ENCODE data around the gene RPAP3.
A peak's percentile ranks its signal among the peaks of the same experiment; 100 is the strongest.

RPAP3 gene, protein sequence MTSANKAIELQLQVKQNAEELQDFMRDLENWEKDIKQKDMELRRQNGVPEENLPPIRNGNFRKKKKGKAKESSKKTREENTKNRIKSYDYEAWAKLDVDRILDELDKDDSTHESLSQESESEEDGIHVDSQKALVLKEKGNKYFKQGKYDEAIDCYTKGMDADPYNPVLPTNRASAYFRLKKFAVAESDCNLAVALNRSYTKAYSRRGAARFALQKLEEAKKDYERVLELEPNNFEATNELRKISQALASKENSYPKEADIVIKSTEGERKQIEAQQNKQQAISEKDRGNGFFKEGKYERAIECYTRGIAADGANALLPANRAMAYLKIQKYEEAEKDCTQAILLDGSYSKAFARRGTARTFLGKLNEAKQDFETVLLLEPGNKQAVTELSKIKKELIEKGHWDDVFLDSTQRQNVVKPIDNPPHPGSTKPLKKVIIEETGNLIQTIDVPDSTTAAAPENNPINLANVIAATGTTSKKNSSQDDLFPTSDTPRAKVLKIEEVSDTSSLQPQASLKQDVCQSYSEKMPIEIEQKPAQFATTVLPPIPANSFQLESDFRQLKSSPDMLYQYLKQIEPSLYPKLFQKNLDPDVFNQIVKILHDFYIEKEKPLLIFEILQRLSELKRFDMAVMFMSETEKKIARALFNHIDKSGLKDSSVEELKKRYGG

DNA sequence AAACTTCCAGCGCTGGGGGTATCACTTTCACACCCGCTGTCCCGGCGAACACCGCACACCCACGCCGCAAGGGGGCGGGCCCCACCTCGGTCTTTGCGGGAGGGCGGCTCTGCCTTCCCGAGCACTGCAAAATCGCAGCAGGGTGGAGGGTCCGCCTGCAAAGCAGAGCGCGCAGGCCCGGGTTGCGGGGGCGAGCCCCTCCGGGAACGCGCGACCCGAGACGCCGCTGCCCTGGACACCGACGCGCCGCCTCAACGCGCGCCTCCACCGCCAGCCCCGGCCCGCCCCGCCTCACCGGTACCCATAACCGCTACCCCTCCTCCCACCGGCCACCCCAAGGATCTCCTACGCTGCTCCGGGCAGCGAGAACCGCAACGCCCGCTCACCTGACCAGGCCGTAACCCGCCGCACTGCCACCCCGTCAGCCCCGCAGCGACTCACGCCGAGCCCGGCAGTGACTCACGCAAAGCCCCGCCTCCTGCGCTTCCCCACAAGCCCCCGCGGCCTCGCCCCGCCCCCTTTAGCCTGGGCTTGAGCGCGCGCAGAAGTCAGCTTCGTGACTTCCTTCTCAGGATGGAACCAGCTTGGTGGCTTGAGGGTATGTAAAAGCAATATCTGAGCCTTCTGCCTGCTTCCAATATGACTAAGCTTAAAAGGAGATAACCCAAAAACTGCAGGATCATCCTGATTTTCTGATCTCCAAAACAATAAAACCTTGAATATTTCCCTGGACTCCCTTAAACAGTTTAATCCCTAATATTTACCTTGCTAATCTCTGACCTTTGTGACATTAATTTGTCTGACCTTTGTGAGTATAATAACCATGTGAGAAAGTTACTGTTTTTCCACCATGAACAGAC, at the start of gene RPAP3:
Gene RPAP3 (minus strand): TSS at position 465 of the 860 bp plus-strand sequence. CDS start 3,190 bp downstream, outside the sequence.
- FAIRE-seq, result peak; percentile 51

DNA sequence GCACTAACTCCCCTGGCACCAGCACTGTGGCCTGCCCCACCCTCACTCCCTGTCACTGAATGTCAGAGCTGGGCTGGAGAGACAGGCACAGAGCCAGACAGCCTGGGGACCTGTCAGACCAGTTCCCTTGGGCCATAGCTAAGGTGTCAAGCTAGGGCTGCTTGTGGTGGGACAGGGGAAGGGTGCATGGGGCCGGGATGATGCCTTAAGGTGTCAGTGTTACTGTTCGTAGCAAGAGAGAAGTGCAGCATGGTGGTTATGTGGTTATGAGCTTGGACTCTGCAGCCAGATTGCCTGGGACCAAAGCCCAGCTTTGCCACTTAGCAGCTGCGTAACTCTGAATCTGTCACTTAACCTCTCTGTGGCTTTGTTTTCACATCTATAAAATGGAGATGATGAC, 49.1 kb upstream of the RPAP3 start:
- FAIRE-seq, result no peak

DNA sequence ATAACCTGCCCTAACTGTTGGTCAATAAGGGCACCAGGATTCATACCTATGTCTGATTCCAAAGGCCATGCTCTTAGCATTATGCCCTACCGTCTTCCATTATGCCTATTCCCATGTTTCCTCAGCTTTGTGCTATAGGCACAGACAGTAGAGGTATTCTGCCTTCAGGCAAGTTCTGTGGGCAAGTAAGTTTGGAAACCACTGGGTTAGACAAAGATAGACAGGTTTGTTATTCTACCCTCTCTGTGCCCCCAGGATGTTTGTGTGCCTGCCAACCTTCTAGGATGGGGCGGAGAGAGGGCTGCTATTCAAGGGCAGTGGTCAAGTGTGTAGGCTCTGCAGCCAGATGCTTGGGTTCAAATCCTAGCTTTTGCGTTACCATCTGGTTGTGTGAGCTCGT, 48.3 kb upstream of the RPAP3 start:
- FAIRE-seq, result no peak

DNA sequence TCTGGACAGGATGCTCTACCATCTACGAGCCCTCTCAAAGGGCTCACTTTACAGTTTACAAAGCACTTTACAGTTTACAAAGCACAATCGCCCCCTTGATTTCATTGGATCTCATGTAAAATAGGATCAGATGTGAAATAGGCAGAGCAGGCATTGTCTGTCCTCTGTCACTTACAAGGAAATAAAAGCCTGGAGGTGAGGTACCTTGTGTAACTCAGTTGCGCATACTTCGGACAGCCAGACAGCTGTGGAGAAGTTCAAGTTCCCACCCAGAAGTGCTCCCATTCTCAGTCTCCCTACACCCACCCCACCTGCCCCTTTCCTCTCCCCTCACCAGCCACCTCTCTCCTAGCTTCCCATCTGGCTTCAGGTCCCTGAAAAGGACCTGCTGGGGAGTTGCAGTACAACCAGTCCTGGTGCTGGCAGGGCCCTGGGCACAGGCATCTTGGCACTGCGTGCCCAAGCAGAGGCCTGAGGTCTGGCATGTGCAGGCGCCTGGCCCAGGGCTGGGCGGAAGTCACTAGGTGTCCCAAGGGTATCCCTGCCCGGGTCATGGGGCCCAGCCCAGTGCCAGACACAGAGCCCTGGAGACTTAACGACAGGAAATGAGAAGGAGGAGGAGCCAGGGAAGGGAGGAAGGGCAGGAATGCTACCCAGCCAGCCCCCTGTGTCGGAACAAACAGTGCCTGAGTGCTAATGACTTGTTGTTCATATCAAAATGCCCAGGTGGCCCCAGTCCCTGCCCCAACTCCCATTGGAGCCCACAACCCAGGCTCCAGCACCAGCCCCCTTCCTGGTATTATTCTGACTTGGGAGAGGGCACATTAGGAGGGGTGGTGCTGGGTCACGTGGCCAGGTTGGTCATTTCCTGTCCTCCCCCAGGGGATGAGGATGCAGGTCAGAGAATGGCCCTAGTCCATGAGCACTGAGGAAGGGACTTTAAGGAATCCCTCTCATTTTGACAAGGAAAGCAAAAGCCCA, 47.5 kb upstream of the RPAP3 start:
- FAIRE-seq, result no peak

DNA sequence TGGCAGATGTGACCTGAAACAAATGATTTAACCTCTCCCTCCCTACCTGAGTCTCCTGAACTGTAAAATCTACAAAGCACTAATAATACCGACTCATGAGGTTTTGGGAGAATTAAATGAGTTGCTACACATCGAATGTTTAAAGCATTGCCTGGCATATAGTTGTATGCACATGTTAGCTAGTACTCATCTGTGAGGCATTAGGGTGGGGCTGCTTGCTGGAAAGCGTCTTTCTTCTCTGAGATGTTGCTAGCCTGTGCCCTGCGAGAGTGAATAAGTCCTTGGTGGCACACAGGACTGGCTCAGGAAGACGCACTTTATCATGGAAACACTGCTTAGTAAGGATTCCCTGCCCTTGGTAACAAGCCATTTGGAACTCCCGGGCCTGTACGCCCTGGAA, 46.7 kb upstream of the RPAP3 start:
- FAIRE-seq, result no peak

DNA sequence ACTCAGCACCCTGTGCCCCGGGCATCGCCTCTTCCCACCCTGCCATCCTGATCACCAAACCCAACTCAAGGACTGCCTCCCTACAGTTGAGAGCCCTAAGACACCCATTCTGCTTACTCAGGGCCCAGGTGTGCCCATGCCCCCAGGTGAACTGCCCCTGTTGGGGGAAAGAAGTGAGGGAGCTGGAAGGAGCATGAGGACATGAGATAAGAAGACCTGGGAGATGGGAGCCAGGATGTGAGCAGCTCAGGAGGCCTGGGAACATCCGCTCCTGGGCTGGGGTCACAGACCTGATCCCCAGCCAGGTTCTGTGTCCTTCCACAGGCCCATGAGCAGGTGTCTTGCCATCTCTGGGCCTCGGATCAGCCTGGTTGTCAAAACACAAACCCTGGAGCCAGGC, 46.3 kb upstream of the RPAP3 start:
- FAIRE-seq, result no peak

DNA sequence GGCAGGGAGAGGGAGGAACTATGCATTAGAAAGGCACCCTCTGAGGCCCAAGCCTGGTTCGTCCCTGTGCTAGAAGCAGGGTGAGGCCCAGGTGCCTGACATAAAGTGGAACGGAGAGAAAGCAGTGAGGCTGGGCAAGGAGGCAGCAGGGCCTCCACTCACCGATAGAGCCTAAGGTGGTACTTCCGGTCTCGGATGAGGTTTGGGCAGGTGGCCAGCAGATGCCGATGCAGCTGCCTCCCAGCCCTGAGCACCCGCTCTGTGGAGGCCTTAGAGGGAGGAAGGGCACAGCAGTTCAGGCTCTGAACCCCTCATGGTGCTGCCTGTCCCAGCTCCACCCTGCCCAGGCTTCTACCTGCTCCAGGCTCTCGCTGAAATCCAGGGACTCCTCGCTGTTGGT, 45.7 kb upstream of the RPAP3 start:
- no peak for FAIRE-seq

DNA sequence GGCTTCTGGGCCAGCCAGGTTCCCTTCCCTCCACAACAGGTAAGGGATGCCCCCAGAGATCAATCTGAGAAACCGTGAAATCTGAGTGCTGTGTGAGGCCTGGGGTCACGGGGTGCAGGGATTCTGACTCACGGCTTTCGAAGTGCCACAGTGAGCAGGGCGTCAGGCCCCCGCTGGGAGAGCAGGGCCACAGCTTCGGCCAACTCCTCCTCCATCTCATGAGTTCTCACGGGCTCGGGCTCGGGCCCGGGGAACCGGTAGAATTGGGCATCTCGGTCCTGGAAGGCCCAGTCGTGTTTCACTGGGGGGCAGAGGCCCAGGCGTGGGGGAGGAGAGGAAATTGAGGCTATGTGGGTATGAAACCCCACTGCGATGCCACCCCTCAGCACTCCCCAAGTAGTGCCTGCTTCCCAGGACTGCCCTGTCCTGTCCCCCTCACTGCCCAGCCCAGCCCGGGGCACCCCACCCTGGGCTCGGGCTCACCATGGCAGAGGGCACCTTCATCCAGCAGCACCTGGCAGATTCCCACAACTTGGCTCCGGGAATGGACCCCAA, 45.2 kb upstream of the RPAP3 start:
- FAIRE-seq, result no peak

DNA sequence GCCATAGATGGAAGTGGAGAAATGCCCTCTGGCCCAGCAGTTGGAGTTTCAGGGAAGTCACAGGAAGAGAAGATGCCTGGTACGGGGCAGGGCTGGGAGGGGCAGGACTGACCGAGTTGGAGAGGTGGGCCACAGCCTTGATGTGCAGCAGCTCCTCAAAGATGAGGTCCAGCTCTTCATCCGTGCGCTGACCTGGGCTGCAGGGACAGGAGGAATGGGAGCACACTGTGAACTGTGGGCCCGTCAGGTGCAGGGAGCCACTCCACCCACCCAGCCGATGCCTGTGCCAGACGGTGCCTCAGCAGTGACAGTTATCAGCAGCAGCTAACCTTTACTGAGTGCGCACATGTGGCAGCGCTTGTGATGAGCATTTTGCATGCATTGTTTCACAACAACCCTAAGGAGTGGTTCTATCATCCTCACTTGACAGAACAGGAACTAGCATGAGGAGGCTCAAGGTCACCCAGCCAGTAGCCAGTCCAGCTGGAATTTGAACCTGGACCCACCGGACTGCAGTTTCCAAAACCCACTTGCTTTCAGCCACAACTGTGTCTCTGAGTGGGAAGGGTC, 44.5 kb upstream of the RPAP3 start:
- no peak for FAIRE-seq

DNA sequence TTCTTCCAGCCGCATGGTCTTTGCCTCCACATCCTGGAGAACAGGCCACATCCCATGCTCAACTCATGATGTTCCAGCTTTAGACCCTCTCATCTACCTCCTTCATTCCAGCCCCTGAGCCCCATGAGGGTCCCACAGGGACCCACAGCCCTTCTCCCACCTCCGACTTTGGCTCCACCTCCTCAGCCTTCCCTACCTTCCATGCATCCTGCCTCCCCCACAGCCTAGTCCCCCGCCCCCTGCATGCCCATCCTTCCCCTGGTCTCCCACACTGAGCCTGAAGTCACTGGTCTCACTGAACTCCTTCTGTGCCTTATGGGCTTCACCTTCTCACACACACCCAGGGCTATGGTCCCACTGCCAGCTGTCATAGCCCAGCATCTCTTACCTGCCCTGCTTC, 43.1 kb upstream of the RPAP3 start:
- FAIRE-seq, result no peak

DNA sequence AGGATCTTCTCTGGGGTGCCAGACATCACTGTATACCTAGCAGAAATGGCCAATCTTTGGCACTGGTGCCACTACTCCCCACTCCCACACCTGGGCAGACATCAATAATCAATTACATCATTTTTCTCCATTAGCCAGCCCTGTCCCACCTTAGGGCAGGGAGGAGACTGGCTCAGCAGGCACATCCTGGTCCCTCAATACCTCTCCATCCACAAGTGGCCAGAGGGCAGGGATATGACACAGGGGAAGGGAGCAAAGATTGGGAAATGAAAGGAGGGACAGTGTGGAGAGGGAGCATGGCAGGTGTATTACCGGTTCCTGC, 42.6 kb upstream of the RPAP3 start:
- FAIRE-seq, result no peak

DNA sequence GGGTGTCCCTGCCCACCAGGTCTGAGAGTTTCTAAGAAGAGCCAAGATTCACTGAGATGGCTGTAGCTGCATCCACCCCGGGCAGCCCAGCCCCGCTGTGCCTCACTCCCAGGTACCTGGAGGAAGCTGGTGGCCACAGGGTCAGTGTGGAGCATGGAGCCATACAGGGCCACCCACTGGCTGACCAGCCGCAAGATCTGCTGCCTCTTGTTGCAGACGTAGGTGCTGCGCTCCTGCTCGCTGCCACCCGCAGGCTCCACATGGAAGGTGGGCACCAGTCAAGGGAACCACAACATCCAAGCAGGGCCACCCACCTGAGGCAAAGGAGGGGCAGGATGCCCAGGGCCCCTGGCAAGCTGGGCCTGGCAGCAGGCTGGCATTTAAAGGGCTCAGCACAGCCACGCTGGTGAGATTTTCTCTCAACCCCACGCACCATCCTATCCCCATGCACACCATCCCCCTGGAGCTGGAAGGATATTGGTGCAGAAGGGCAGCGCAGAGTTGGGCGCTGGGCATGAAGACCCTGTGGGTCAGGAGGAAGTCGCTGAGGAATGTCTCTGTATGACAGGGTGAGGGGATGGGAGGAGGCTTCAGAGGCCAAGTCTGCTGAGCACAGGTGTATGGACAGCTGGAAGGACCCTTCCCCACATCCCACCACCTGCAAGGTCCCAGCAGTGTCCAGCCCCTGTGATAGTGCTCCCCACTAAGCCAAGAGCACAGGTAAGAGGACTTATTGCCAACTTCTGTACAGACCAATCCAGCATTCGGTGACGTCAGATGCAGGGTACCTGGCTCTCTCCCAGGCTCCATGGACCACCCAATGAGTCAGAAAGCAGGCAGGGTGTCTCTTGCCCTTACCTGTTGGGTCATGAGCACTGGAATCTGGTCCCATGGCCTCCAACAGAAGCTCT, 42.0 kb upstream of the RPAP3 start:
- FAIRE-seq, result no peak

DNA sequence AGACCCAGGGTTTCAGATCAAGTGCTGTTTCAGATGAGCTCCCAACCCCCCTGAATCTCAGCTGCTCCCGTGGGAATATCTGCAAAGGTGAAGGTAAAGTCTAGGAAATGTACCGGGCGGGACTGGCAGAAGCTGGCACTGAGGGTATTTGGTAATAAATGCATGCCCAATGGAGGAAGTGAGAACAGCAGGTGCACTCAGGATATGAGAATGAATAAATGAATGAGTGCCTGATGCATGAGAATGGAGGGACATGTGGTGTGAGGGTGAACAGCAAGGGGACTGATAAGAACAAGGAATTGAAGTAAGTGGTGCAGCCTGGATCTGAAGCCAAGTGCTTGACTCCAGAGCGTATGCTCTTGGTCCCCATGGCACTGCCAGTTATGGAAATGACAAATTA, 41.3 kb upstream of the RPAP3 start:
- no peak for FAIRE-seq

DNA sequence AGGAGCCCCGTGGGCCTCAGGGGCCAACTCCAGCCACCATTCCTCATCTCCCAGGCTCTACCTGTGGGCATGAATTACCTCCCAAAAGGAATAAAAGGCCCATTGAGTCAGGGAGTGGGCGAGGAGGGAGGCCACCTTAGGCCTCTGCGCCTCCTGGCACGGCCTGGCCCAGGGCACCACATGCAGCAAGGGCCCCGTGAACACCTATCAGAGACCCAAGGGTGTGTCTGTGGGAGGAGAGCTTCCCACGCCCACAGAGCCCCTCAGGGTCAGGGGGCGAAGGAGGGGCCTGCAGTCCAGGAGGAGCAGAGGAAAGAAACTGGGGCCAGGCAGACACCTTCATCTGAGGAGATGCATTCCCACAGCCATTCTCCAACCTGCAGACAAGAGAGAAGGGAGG, 40.7 kb upstream of the RPAP3 start:
- no peak for FAIRE-seq

DNA sequence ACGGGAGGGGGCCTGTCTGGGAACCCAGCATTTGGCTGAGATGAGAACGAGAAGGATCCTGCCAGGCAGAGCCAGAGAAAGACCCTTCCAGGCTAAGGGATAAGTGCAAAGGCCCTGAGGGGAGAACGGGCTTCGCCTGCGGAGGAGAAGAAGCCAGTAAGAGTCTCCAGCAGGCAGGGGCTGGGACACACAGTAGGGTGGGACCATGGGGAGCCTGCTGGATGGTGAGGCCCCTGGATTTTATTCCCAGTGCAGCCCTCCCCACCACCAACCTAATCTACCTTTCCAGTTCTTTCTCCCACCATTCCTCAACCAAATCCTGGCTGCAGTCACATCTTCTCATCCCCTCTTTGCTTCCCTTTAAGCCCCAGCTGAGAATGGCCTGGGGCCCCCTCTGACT, 40.2 kb upstream of the RPAP3 start:
- FAIRE-seq, result no peak

DNA sequence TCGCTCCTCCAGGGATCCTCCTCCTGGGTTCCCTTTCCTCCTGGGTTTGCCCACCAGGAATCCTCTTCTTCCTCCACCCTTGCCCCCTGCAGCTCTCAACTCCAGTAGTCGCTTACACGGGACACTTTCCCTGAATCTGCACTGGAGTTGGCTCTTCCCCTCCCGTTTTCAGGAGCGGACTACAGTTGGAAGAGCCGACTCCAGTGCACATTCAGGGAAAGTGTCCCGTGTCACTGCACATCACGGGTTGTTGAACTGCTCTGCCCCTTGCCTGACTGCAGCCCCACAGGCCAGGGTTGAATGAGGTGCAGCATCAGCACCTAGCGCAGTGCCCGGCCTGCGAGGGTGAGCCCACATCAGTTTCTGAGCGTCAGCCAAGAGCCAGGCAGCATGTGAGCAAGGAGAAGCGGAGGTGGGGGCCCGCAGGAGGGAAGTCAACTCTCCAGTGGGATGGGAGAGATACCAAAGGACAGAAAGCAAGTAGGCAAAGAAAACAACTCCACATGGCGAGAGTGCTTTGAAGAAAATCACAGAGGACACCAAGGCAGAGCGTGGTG, 39.7 kb upstream of the RPAP3 start:
- no peak for FAIRE-seq

DNA sequence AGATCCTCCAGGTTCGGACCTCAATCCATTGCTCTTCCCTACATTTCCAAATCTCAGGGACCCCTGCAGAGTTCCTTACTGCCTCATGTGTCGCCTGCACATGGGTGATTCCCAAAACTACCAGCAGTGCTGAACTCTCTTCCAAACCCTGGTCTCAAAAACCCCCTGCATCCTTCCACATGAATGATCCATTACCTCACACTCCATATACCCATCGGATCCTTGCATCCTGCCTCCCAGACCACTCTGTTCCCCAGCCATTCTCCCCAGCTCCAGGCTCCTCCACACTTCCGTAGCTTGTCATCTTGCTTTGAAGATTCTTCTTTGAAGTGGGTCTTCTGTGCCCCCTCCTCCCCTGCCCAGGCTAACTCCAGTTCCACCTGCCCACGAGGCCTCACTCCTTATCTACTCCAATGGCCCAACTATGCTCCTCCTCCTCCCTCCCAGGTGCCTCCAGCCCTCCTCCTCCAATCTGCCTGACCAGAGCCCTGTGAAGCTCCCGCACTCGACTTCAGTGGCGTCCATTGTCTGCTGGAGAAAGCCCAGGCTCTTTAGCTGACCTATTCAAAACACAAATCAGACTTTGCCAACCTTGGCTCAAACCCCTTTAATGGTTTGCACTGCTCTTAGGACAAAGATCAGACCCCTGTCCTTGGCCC, 39.1 kb upstream of the RPAP3 start:
- no peak for FAIRE-seq

DNA sequence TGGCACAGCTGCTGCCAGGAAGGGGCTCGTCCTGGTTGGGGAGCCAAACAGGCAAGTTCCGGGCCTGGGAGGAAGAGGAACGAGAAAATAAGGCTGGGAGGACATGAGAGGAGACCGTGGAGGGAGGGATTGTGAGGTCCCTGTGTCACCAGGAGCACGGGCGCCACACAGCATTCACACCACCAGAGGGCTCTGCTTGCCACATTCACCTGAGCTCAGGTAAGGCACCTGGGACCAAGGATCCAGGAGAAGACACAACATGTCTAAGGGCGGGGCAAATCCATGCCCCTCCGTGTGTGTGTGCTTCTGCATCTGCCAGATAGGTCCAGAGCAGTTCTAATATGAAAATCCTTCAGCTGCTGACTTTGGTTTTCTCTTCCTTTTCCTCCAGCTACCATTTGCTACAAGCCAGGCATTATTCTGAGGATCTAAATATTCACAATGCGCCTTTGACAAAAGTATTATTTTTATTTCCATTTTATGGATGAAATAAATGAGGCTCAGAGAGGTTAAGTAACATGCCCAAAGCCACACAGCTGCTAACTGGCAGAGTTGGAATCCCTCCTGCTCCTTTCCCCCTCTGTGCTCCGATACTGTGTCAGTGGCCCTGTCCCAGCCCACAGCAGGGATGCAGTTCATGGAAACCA, 38.3 kb upstream of the RPAP3 start:
- FAIRE-seq, result no peak

DNA sequence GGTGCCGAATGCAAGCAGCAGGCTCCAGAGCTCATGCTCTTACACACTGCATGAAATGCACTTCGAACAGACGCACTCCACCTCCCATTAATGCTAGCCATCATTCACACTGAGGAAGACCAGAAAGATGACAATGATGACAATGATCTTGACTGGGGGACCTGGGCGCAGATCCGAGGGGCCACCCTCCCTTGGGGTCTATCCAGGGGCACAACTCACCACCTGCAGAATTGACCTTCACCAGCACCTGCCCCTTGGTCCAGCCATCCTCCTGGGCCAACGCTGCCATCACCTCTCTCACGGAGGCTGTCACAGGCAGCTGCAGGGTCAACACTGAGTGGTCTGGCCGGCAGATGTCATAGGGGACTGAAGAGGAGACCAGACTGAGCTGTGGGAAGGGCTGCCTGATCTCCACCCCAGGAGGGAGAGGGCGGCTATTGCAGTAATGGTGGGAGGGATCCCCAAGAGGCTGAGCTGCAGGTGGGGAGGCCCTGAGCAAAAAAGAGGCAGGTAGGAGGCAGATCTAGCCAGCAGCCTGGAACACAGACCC, 37.6 kb upstream of the RPAP3 start:
- no peak for FAIRE-seq

Measured in A204.1 (cell line).